Activated naive CD4-positive, alpha-beta T cell treated with Interleukin-2 at 50 U/mL for 16 hours (primary cell): ENCODE results near the gene DMD.

ENCODE experiments used
- DNase-seq: peaks from one replicate; pipeline ENCODE4 v3.0.0-alpha.2; 2020

Gene DMD

GRCh38 chrX:31555506-31555905 is 1655.8 kb downstream of the DMD start:
- no peak for DNase-seq

GRCh38 chrX:31551913-31552312 is 1659.4 kb downstream of the DMD start:
- no peak for DNase-seq

GRCh38 chrX:31550158-31550557 is 1661.2 kb downstream of the DMD start:
- no peak for DNase-seq

GRCh38 chrX:31547816-31548215 is 1663.5 kb downstream of the DMD start:
- DNase-seq: no peak

GRCh38 chrX:31547416-31547815 is 1663.9 kb downstream of the DMD start:
- DNase-seq: no peak

- DNase-seq: no peak
Measured at GRCh38 chrX:31546126-31546525, 1665.2 kb downstream of the DMD start.

- DNase-seq: no peak
Measured at GRCh38 chrX:31545726-31546125, 1665.6 kb downstream of the DMD start.

- no peak for DNase-seq
Measured at GRCh38 chrX:31545191-31545590, 1666.2 kb downstream of the DMD start.

GRCh38 chrX:31543634-31544033 is 1667.7 kb downstream of the DMD start:
- DNase-seq: no peak

GRCh38 chrX:31542566-31542965 is 1668.8 kb downstream of the DMD start:
- no peak for DNase-seq

GRCh38 chrX:31540313-31540712 is 1671.0 kb downstream of the DMD start:
- no peak for DNase-seq

- DNase-seq: no peak
Measured at GRCh38 chrX:31527455-31528126, 1683.8 kb downstream of the DMD start.

- DNase-seq: no peak
Measured at GRCh38 chrX:31523884-31524536, 1687.3 kb downstream of the DMD start.

- no peak for DNase-seq
Measured at GRCh38 chrX:31522760-31523159, 1688.6 kb downstream of the DMD start.

- DNase-seq: no peak
Measured at GRCh38 chrX:31521941-31522340, 1689.4 kb downstream of the DMD start.

GRCh38 chrX:31516527-31516926 is 1694.8 kb downstream of the DMD start:
- no peak for DNase-seq

- DNase-seq: no peak
Measured at GRCh38 chrX:31508338-31508737, 1703.0 kb downstream of the DMD start.

GRCh38 chrX:31506928-31507327 is 1704.4 kb downstream of the DMD start:
- DNase-seq: no peak

GRCh38 chrX:31506360-31506759 is 1705.0 kb downstream of the DMD start:
- no peak for DNase-seq

GRCh38 chrX:31500921-31501320 is 1710.4 kb downstream of the DMD start:
- no peak for DNase-seq

GRCh38 chrX:31499109-31499508 is 1712.2 kb downstream of the DMD start:
- DNase-seq: no peak

GRCh38 chrX:31497086-31497485 is 1714.3 kb downstream of the DMD start:
- no peak for DNase-seq

GRCh38 chrX:31487951-31488350 is 1723.4 kb downstream of the DMD start:
- no peak for DNase-seq

- DNase-seq: no peak
Measured at GRCh38 chrX:31483336-31483735, 1728.0 kb downstream of the DMD start.

GRCh38 chrX:31480696-31481095 is 1730.7 kb downstream of the DMD start:
- DNase-seq: no peak
